HG02973 (cell line): ENCODE measurements around the gene LARP7.
"Not testable (repeated sequence)": the region's sequence is repeated elsewhere in the genome, so short reads cannot be mapped to it uniquely, and the experiment has no call there.

Source experiments
- ATAC-seq: cut with Tn5 transposase; IDR thresholded peaks from one replicate; pipeline ENCODE4 v1.9.1; 2021; ENCODE audit warnings: moderate library complexity; ENCODE audit not compliant: unreplicated experiment

Gene LARP7

DNA sequence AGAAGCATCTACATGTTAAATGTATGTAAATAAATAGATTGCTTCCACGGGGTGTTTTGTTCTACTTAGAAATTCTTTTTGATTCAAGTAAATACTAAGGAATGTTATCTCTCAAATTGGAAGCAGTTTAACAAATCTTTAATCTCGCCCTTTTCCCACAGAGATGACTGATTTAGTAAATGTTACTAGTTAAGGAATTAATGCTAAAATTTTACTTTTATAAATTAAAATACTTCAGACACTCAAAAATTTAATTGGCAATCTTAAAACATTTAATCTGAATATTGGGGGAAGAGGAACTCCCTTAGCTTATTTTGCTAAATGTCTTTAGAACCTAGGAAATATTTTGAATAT is 12.1 kb downstream of the LARP7 start:
- no peak for ATAC-seq

DNA sequence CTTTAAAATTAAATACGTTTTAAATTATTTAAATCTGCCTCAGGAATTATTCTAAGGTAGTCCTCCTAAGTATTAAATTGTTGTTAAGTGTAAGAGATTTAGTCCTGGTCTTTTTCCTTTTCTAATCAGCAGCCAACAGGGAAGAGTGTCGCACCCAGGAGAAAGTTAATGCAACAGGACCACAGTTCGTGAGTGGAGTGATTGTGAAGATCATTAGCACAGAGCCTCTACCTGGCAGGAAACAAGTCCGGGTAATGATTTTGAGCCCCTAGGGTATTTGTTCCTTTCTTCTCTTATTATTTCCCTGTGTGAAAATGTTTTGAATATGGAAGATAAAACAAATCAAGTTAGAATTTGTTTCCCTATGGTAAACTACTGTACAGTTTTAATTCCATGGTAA is 13.4 kb downstream of the LARP7 start:
- ATAC-seq, result no peak

DNA sequence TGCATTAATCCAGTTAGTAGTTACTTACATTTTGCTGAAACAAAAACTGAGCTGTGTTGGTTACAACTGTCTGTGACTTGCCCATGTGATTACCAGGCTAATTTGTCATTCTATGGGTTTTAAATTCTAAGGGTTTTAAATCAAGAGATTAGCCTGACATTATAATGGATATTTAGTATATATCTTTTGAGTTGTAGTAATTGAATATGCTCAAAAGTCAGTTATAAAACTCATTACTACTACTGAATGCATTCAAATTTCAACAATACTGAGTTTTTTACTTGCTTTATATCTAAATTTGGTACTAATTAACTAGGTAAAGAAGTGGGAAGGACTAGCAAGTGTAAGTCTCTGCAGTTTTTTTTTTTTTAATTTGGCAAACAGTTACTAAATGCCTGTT is 14.7 kb downstream of the LARP7 start:
- no peak for ATAC-seq

- no peak for ATAC-seq
These were observed 15.3 kb downstream of the LARP7 start for GRCh38 chr4:112652216-112652615.

GRCh38 chr4:112655270-112655669 is 18.3 kb downstream of the LARP7 start:
- no peak for ATAC-seq

- ATAC-seq, result not testable (repeated sequence)
These were observed 19.2 kb downstream of the LARP7 start for GRCh38 chr4:112656115-112656514.

GRCh38 chr4:112664611-112665010 is 27.7 kb downstream of the LARP7 start:
- ATAC-seq, result no peak

- ATAC-seq, result no peak
These were observed 31.2 kb downstream of the LARP7 start for GRCh38 chr4:112668131-112668530.

DNA sequence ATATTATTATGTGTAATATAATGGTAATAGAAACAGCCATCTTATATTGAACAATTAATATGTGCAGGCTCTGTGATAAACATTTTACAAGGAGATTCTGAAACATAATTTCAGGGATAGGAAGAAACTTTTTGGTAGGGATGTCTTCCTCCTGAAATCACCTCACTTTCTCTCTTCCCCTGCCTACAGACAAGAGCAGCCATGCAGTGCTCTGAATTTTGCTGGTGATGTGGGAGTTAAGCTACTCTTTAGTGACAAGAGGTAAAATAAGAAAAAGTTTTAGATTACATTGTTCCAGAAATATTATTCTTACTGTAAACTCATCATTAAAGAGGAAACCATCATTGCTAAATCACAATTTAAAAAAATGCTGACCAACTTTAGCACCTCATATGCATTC is 36.1 kb downstream of the LARP7 start:
- no peak for ATAC-seq

- no peak for ATAC-seq
These were observed 36.7 kb downstream of the LARP7 start for GRCh38 chr4:112673686-112674085.

DNA sequence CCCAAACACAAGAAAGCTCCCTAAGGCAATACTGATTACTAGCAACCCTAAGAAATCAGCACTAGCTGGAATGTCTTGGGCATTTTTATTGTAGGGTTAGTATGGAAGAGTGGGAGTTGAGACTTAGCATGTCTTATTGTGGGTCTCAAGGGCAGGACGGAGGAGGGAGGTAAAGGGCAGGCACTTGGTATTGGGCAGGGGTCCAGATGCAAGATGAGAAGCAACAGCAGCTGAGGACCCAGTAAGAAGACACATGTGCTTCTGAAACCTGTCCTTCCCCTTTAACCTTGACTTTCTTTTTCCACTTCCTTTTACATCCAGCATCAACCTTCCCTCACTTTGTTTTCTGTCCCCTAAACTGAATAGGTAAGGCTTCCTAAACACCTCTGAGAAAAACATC is 37.4 kb downstream of the LARP7 start:
- no peak for ATAC-seq

GRCh38 chr4:112677519-112678091 is 40.7 kb downstream of the LARP7 start:
- ATAC-seq, result no peak

DNA sequence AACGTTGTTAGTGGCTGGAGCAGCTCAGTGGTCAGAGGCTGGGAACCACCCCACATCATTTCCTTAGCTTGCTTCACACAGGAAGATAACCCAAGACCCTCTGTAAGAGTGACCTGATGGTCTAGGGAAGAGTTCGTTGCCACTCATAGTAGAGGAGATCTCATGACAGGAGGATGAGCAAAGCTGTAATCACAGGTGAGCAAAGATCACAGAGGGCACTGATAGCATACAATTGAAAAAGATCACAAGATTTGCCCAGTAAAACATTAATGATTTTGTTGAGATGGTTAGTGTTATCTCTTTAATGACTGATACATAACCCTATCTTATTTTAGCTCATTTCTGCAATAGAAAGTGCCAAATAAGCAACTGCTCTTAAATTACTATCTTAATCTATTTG is 44.1 kb downstream of the LARP7 start:
- ATAC-seq, result no peak

- ATAC-seq, result no peak
These were observed 56.6 kb downstream of the LARP7 start for GRCh38 chr4:112693507-112693906.

- no peak for ATAC-seq
These were observed 63.7 kb downstream of the LARP7 start for GRCh38 chr4:112700679-112701078.

DNA sequence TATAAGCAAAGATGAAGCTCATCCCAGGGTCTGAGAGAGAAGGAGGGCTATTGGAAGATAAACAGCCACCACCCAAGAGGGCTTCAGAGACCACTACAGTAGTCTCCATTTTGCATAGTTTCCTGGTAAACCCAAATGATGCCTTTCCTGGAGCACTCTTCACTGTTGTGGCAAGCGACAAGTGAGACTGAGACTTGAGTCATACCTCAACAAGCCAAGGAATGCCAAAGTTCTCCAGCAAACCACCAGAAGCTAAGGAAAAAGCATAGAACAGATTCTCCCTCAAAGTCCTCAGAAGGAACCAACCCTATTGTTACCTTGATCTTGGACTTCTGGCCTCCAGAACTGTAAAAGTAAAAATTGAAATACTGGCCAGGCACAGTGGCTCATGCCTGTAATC is 65.9 kb downstream of the LARP7 start:
- no peak for ATAC-seq

- no peak for ATAC-seq
These were observed 67.4 kb downstream of the LARP7 start for GRCh38 chr4:112704322-112704721.

DNA sequence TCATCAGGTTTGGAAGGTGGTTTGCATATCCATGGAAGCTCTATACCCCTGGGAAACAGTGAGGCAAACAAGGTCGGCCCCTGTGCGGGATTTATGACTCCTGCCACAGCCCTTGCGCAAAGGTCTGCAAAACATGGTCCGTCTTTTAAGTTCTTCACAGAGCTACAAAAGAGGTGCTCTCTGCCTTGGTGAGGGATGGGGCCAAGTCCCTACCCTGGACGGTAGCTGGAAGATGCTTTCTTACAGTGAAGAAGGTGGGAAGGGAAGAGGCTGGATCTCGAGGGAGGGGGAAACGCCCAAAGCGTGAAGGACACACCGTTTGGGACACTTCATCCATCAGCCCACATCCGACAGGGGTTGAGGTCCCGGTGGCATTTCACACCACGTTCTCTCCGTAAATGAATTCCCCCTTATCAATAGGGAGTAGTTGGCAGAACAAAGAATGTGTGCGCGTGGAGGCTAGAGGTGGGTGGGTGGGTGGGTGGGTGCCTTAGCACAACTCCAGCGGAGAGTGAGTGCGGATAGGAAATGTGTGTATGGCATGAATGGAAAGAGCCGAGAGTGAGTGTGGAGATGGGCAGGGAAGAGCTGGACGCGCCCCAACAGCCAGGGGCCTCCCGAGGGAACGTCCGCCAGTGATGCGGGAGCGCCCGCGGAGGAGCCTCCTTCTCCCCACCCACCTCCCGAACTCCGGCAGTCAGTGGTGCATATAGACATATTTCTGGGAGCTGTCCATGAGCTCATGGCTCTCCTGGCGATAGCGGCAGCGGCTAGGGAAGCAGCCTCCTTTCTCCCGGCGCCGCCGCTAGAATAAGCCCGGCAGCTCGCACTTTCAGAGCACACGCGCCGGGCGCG is 68.3 kb downstream of the LARP7 start:
- peak; percentile 24 for ATAC-seq

- ATAC-seq, result peak; percentile 46
These were observed 69.2 kb downstream of the LARP7 start for GRCh38 chr4:112705891-112706839.

GRCh38 chr4:112706840-112707207 is 69.9 kb downstream of the LARP7 start:
- no peak for ATAC-seq
